HUDEP-2 (cell line): ENCODE data around the gene CPLANE1.
"Not testable (repeated sequence)": the region's sequence is repeated elsewhere in the genome, so short reads cannot be mapped to it uniquely, and the experiment has no call there.

Source experiments
- DNase-seq, 76 experiments: peaks; one replicate each; lab custom pipeline; 2025; ENCODE audit not compliant: unreplicated experiment in 76 of 76; lab: John Stamatoyannopoulos, UW

Gene CPLANE1

GRCh38 chr5:37211661-37212060 is 37.5 kb downstream of the CPLANE1 start:
- no peak for DNase-seq

DNA sequence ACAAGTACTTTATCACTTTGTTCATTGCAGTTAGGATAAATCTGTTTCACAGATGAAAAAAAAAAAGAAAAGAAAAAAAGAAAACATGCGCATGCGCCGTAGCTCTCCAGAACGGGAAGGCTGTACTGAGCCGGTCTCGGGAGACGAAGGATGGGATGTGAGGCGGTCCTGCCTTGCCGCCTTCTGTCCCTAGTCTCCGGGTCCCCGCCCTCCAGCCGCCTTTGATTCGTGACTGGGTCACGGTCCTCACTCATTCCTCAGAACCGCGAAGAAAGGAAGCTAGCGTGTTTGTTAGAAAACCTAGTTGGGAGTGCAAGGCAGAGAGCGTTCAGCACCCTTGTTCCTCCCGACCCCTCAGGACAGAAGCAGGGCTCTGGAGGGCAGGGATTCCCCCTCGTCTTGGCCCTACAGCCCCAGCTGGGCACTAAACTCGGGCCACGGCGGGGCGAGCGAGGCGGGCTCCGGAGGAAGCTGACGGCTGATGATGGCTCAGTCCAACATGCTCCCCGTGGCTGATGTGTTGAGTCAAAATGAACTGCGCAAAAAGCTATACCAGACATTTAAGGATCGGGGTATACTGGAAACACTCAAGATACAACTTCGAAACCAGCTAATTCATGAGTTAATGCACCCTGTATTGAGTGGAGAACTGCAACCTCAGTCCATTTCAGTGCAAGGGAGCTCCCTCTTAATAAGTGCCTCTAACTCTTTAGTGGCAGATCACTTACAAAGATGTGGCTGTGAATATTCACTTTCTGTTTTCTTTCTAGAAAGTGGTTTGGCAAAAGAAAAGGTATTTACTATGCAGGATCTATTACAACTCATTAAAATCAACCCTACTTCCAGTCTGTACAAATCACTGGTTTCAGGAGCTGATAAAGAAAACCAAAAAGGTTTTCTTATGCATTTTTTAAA is 40.0 kb downstream of the CPLANE1 start:
- no peak for DNase-seq

GRCh38 chr5:37207802-37208201 is 41.4 kb downstream of the CPLANE1 start:
- DNase-seq = no peak

DNA sequence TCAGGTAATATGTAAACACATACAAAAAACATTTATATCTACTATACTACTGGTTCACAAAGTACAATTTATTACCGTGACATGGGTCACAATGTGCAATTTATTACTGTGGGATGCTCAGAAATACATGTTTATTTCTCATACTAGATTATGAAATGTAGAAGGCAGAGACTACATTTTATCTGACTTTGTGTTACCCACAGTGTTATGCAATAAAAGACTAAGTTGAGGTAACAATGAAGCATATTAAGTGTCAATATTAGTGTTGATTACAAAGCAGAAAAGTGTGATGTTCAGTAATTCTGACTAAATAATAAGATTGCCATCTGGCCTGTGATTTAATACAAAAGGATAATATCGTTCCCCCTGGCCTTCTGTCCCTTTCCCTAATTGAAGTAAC is 42.4 kb downstream of the CPLANE1 start:
- DNase-seq = no peak

GRCh38 chr5:37198842-37199241 is 50.3 kb downstream of the CPLANE1 start:
- DNase-seq = no peak

DNA sequence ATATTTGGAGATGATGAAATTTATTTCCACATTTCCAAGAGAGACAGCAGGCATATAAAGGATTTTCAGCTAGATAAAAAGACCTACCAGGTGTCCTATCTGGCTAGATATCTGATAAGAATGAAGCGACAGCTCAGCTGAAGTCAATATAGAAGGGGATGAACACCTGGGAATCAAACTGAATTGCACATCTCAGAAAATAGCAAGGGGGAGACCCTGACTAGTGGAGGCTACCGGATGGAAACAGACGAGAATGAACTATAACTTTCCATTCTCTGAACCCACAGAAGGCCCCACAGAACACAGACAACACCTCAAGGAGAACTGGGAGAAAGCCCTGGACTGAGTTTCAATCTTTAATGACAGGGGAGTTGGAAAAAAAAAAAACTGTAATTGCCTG is 51.1 kb downstream of the CPLANE1 start:
- DNase-seq = no peak

DNA sequence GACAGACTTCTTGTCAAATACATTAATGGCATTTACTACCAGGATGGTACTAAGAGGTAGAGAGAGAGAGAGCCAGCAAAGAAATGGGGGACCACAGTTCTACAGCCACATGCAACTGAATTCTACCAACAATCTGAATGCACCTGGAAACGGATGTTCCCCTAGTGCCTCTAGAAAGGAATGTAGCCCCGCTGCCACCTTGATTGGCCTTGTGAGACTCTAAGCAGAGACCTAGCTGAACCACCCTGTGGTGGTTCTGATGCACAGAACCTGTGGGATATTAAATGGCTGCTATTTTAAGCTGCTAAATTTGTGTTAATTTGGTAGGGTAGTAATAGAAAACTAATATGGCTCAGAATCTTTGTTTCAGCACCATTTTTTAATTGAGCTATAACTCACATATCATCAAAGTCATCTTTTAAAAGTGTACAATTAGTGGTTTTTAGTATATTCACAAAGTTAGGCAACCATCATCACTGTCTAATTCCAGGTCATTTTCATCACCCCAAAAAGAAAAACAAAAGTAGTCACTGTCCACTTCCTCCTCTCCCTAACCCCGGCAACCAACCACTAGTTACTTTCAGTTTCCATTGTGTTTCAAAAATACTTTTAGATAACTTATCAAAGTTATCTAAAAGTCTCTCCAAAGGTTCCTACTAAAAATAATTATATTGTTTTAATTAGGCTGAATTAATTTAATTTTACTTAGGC is 51.7 kb downstream of the CPLANE1 start:
- peak in 1 of 76 experiments; percentile 2 for DNase-seq

DNA sequence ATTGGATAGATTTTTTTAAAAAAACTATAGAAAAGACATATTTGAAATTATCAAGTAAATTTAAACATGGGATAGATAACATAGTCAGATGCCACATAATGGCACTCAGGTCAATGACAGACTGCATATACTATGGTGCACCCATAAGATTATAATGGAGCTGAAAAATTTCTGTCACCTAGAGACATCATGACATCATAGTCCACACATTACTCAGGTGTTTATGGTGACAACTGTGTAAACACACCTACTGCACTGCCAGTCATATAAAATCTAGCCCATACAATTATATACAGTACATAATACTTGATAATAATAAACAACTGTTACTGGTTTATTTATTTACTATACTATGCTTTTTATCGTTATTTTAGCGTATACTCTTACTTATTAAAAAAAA is 58.6 kb downstream of the CPLANE1 start:
- DNase-seq = no peak

DNA sequence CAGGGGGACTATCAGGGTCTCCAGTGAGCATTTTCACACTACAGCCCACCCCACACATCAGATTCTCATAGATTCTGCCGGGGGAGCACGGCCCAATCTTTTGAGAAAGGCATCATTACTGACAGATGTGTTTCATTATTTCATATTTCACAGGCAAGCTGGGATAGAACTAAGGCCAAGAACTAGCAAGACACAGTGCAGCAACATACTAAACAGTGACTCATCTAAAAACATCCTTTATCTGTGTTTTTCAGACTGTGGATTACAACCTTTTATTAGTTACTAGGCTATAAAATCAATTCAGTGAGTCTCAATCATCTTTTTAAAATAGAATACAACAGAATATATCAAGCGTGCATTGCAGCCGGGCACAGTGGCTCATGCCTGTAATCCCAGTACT is 59.8 kb downstream of the CPLANE1 start:
- DNase-seq = no peak

DNA sequence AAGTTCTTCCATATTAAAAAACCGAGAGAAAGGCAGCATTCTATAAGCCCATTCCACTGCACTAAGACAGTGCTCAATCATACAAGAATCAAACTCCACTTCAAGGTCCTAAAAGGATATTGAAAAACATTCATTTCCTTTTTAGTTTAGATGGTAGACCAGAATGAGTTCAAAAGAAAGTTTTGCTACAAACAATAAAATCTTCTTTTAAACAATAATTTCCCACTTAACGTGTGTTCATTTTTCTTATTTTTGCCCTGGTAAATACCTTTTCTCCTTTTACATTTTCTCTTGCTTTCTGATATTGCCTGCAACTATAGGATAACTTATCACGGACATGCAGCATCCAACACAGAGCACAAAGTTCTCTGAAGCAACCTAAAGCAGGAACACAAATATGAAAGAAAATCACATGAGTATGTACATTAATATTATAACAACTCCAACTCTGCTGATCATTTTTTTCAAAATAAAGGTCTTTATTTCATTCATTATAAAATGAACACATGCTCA is 61.7 kb downstream of the CPLANE1 start:
- no peak for DNase-seq

DNA sequence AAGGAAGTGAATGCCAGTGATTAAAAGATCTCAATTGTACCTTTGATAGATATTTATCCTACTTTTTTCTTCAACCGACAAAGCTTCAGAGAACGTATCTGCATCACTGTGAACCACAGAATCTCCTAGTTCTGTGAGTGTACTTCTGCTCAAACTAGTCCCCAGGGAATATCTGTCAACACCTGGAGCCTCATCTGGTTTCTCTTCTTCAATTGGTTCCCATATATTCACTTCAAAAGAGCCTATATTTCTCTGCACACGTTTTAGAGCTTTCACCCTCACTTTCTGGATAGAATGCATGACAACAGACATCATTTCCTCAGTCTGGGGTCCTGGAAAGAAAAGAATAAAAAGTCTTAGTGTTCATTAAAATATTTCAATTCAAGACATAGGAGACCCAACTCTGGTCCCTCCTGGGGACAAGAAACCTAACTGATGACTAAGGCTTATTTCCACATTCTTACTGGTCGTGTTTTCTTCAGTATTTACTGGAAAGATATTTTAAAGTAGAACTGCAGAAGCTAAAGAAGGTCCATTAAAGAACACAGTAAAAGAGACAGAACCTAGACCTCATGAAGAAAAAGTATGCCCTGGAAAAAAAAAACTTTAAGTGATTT is 64.3 kb downstream of the CPLANE1 start:
- no peak for DNase-seq

GRCh38 chr5:37182667-37183066 is 66.5 kb downstream of the CPLANE1 start:
- DNase-seq = no peak

- no peak for DNase-seq
Observed at GRCh38 chr5:37174928-37175327, 74.2 kb downstream of the CPLANE1 start.

DNA sequence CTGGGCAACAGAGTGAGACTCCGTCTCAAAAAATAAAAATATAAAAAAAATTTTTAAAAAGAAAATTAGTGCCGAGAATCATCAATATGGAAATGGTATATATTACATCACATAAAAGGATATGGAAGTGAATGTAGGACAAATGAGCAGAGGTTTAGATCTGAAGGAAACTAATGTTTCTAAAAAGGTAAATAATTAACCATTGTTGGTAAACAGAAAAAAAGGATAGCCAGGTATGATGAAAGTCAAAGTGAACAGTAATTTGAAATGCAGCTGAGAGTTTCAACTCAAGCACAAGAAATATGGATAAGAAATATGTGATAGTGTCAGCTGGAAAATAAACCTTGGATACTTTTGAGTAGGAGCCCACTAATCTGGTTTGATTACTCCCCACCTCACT is 76.2 kb downstream of the CPLANE1 start:
- no peak for DNase-seq

DNA sequence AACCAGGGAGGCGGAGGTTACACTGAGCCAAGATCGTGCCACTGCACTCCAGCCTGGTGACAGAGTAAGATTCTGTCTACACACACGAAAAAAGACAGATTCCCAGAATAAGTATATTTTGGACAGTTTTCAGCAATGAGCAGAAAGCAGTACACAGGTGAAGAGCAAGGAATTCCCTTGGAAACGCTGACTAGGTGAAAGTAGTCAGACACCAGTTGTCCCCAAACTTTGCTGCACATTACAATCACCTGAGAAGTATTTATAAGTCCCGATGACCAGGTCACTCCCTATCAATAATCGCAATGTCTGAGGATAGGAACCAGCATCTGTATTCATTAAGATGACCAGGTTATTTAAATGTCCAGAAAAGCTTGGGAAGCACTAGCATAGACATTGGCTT is 78.3 kb downstream of the CPLANE1 start:
- DNase-seq = no peak

- DNase-seq = no peak
Observed at GRCh38 chr5:37166197-37166596, 83.0 kb downstream of the CPLANE1 start.

GRCh38 chr5:37165761-37166160 is 83.4 kb downstream of the CPLANE1 start:
- no peak for DNase-seq

- no peak for DNase-seq
Observed at GRCh38 chr5:37153661-37154060, 95.5 kb downstream of the CPLANE1 start.

DNA sequence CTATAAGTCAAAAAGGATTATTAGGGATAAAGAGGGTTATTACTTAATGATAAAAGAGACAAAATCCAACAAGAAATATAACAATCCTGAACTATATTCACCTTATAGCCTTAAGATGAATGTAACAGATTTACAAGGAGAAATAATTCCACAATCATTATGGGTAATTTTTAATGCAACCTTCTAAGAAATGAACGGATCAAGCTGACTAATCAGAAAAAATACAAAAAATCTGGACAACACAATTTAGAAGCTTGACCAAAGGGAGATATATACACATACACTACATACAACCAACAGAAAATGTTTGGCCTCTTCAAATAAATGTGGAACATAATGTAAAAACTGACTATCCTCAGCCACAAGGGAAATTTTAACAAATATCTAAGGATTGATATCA is 102.3 kb downstream of the CPLANE1 start:
- DNase-seq = no peak

GRCh38 chr5:37136694-37137093 is 112.5 kb downstream of the CPLANE1 start:
- no peak for DNase-seq

DNA sequence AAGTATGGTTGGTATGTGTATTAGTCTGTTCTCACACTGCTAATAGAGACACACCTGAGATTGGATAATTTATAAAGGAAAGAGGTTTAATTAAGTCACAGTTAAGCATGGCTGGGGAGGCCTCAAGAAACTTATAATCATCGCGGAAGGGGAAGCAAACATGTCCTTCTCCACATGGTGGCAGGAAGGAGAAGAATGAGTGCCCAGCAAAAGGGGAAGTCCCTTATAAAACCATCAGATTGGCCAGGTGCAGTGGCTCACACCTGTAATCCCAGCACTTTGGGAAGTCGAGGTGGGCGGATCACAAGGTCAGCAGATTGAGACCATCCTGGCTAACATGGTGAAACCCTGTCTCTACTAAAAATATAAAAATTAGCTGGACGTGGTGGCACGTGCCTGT is 113.9 kb downstream of the CPLANE1 start:
- DNase-seq = not testable (repeated sequence)
